Activated CD4-positive, alpha-beta T cell treated with anti-CD3 and anti-CD28 coated beads for 24 hours (primary cell): ENCODE measurements around the gene ITGAD.
"Not testable (repeated sequence)": the region's sequence is repeated elsewhere in the genome, so short reads cannot be mapped to it uniquely, and the experiment has no call there.

Experiments used
- DNase-seq, 2 donors: peaks; one replicate each; pipeline ENCODE4 v3.0.0-alpha.2; 2020; ENCODE audit warnings: low read depth in 2 of 2

The ITGAD gene

GRCh38 chr16:31429796-31430195, 36.7 kb downstream of the ITGAD start:
- no peak for DNase-seq

DNA sequence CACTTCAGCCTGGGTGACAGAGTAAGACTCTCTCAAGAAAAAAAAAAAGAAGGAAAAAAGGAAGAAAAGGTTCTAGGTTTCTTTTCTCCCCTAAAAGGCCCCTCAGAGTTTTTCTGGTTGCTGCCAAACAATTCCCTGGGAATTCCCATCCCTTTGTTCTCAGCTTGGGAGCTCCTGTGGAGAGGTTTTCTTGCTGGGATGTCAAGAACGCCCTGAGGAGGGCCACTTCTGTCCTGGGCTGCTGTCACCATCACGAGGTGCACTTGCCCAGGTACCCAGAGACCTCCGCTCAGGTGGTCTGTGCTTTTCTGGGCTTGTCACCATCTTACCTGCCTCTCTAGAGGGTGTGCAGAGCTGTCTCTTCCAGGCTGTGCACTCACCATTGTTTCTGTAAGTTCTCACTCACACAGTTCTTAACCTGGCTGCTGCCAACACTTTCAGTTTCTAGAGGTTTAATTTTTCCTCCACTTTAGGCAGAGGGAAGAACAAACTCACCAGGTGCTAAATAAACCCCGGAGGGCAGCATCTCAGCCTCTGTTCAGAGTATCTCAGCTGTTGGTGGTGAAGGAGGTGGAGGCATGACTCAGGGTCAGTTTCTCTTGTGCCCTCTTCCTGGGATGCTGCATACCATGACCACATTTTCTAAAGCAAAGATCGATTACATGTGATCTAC, 37.4 kb downstream of the ITGAD start:
- no peak for DNase-seq

DNA sequence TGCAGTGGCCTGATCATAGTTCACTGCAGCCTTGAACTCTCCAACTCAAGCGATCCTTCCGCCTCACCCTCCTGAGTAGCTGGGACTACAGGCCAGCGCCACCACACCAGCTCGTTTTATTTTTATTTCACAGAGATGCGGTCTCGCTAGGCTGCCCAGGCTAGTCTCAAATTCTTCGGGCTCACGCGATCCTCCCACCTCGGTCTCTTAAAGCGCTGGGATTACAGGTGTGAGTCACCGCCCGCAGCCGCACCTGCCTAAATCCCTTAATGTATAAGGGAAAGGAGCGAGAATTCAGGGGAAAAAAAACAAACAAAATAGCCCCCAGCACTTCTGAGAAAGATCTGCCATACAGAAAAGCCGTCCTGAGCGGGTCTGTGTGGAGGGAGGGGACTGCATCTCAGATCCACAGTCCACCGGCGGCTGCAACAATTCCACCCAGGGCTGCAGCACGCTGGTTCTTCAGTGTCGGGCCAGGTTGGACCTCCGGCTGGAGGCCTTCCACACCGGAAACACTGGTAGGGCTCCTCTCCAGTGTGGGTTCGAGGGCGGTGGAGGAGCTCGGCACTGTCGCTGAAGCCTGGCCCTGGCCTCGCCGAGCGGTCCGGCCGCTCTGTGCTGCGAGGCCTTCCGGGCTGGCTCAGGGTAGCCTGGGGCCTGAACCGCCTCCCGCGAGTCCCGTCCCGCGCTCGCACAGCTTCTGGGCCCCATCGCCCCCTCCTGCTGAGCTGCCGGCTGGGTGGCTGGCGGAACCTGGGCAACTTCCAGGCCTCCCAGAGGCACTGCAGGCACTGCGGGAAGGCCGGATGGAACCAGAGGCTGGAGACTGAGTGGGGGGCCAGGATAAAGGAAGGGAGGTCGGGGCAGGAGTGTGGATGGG, 42.4 kb downstream of the ITGAD start:
- no peak for DNase-seq

DNA sequence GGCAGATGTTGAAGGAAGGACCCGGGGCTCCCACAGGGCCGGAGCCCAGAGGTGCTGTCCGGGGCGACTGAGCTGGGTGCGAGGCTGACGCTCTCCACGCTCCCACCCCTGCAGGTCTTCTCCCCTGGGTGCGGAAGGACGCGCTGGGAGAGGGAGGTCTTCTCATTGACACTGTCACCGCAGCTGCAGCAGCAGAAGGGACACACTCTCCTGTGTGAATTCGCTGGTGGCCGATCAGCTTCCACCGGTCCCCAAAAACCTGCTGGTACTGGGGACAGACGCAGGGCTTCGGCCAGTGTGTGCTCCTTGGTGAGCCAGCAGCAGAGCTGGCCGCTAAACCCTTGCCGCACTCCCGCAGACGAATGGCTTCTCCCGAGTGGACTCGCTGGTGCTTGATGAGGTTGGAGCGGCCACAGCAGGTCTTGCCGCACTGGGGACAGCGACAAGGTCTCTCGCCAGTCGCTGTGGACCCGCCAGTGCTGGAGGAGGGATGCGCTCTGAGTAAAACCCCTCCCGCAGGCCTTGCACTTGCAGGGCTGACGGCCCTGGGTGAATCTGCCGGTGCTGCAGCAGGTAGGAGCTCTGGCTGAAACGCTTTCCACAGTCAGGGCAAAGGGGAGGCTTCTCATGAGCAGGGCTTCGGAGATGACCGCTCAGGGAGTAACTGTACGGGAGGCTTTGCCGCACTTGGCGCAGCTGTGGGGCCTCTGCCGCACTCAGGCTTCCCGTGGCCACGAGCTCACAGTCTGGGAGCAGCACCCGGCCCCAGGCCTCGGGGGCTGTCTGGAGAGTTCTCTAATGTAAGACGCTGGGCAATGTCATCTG, 43.3 kb downstream of the ITGAD start:
- DNase-seq = no peak

- no peak for DNase-seq
Observed at GRCh38 chr16:31438414-31438813, 45.3 kb downstream of the ITGAD start.

DNA sequence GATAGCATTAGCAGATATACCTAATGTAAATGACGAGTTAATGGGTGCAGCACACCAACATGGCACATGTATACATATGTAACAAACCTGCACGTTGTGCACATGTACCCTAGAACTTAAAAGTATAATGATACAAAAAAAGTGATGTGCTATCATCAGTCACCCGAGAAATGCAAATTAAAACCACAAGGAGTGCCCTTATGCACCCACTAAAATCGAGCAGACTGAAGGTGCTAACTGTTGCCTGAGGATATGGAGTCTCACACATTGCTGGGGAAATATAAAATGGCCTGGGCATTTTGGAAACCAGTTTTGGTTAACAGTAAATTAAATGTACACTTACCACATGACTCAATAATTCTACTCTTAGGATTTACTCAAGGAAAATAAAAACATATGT, 45.9 kb downstream of the ITGAD start:
- DNase-seq = not testable (repeated sequence)

GRCh38 chr16:31439519-31439918, 46.4 kb downstream of the ITGAD start:
- DNase-seq = no peak

- no peak for DNase-seq
Observed at GRCh38 chr16:31440516-31441184, 47.5 kb downstream of the ITGAD start.

DNA sequence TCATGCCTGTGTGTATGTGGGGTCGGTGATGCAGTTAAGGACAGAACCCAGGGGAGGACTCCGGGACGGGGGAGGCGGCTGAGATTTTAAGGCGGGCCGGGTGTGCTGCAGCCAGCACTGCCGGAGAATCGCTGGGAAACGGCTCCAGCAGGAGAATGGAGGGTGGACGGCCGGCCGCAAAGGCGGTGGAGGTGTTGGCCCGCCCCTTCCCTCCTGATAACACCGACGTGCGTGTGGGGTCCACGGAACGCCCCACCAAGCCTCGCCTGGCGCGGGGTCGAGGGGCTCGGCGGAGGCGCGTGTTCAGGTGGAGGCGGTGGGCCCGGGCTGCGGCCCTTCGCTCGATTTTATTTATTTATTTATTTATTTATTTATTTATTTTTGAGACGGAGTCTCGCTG, 48.8 kb downstream of the ITGAD start:
- DNase-seq = no peak

- DNase-seq = not testable (repeated sequence)
Observed at GRCh38 chr16:31445931-31446330, 52.8 kb downstream of the ITGAD start.

- DNase-seq = no peak
Observed at GRCh38 chr16:31451201-31451600, 58.1 kb downstream of the ITGAD start.

- no peak for DNase-seq
Observed at GRCh38 chr16:31451681-31452351, 58.7 kb downstream of the ITGAD start.

DNA sequence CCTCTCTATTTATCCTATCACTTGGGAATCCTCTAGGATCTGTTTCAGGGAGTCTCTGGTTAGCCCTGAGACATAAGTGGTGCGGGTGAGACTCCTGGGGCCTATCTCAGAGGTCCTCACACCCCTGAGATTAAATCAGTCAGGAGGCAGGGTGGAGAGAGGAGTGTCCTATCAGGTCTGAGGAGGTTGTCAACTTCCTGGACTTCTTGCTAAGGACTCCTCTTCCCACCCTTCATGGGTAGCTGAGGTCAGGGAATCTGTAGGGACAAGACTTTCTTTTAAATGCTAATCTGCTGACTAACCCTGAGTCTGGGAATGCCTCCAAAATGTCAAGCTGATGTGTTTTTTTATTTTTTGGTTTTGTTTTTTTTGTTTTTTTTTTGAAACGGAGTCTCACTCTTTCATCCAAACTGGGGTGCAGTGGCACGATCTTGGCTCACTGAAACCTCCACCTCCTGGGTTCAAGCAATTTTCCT, 59.5 kb downstream of the ITGAD start:
- no peak for DNase-seq

DNA sequence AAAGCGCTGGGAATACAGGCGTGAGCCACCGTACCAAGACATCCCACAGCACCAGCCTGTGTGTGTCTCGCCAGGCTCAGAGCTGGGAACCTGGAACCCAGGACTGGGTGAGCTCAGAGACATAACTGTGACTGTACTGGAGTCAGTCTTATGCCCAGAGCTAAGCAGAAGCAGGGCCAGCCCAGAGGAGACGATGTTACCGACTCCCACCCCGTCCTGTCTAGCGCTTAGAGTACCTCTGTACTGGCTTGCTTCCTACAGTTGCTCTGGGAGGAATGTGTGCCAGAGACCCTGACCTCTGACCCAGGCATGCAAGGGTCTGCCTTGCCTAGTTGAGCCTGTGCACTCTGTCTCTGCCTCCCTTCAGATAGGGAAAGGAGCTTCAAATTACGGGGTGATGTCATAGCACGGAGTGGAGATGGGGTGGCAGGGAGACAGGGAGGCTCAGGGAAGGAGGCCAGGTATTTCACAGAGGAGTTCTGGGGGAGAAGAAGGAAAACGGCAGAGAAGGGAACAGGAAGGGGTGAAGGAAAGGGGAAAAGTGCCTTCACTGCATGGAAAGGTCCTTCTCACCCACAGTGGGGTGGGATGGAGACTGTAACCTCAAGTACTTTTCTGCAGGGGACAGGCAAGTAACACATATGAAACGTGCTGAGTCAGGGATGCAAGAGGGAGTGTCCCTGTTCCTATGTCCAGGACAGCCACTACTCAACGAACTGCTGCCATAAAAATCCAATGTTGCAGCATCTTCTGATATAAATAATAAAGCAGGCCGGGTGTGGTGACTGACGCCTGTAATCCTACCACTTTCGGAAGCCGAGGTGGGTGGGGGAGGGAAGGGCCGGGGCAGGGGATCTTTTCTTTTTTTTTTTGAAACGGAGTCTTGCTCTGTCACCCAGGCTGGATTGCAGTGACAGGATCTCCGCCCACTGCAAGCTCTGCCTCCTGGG, 60.4 kb downstream of the ITGAD start:
- DNase-seq = no peak

DNA sequence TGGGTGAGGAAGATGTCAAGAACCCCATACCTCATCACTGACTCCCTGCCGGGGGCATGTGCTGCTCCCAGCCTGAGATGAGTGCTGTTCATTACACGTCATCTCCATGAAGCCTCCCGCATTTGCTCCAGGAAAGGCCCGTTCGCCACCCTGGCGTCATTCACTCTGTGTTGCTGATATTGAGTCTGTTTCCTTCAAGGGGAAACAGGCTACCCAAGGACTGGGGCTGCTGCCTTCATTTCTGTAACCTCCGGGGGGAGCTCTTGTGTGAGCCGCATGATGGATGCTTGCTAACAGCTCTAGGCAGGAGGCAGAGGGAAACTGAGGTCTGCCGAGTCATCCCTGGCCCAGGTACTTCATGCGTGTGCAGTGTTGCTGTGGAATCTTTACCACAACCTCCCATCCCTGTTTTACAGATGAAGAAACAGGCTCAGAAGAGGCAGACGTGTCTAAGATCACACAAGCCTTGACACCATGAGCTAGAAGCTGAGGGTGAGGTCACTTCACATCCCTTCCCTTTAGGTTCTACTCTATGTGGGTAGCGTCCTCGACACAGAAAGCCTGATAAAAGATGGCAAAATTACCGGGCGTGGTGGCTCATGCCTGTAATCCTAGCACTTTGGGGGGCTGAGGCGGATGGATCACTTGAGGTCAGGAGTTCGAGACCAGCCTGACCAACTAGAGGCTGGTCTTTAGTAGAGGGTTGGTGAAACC, 62.6 kb downstream of the ITGAD start:
- DNase-seq = no peak

GRCh38 chr16:31456988-31457360, 63.8 kb downstream of the ITGAD start:
- no peak for DNase-seq

DNA sequence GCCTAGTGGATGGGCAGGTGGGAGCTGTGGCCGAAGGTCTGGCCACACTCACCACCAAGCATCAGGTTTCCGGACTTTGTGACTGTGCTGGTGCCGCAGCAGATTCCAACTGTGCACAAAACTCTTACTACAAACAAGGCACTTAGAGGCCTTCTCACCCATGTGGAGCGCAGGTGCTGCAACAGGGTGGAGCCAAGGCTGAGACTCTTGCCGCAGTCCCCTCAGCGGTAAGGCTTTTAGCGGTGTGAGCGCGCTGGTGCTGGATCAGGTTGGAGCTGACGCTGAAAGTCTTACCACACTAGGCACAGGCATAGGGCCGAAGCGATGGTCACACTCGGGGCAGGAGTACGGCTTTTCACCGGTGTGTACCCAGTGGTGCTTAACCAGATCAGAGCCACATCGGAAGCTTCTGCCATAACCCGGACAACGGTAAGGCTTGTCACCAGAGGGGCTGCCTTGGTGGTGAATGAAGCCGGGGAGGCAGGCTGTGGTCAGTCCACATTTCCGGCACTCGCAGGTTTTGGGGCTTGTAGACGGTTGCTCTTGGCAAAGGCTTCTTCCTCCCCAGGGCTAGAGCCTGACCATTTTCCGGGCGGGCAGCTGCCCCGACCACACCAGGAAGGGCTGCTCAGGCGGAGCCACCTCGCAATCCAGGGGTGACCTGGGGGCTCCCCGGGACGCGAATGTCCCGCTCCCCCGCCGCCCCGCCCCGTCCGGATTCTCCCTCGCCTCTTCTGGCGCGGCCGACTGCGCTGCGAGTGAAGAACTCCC, 65.1 kb downstream of the ITGAD start:
- DNase-seq = peak in 1 of 2 donors; percentile 33

GRCh38 chr16:31458844-31459686, 65.9 kb downstream of the ITGAD start, which contains the start of gene ARMC5:
ARMC5 (plus strand) TSS chr16:31459501; CDS start chr16:31459525, 24 bp downstream.
- DNase-seq = peak; percentile 92 to 94
